Naive thymus-derived CD4-positive, alpha-beta T cell (primary cell): ENCODE results near the gene CCDC180. TPM values are rescaled to one million over a fixed set of nuclear protein-coding genes. Genes with fewer than 3 reads are reported as not detected.

Experiments
- ATAC-seq: fragments of 150-1000 bp; cut with Tn5 transposase; 2 replicates; pipeline ENCODE4 v1.10.0; 2021; ENCODE audit warnings: mild to moderate bottlenecking, moderate library complexity
- CTCF ChIA-PET: fragments of 350-600 bp; sonication (Branson Sonifier 250); formaldehyde crosslinking; loops from one replicate; lab custom pipeline; 2021; ENCODE audit warnings: antibody characterized with exemption; lab: Charles Lee
- POLR2A ChIA-PET: fragments of 350-600 bp; sonication (Branson Sonifier 250); formaldehyde crosslinking; loops from one replicate; lab custom pipeline; 2021; ENCODE audit warnings: antibody characterized with exemption, inconsistent platforms; lab: Charles Lee
- DNase-seq, 9 donors: peaks; one replicate each; pipeline versions ENCODE4 v3.0.0 to v3.0.0-alpha.2; 2020 to 2022; ENCODE audit warnings: mixed read lengths in 1 of 9
- H3K27ac ChIP-seq: one replicate; pipeline ENCODE4 v1.7.0; 2013; ENCODE audit warnings: mild to moderate bottlenecking, low read depth, low read length, moderate library complexity
- H3K27me3 ChIP-seq, 2 donors: one replicate each; pipeline ENCODE4 v1.7.0; 2013; ENCODE audit warnings: low read length in 2 of 2, mild to moderate bottlenecking in 2 of 2, moderate library complexity in 2 of 2; ENCODE audit not compliant: control insufficient read depth in 2 of 2, insufficient read depth in 2 of 2
- H3K36me3 ChIP-seq, 3 experiments: 1 replicate in 2 of 3; 2 replicates in 1 of 3; pipeline ENCODE4 v1.7.0; 2013; ENCODE audit warnings: low read length in 3 of 3, mild to moderate bottlenecking in 3 of 3, moderate library complexity in 1 of 3; ENCODE audit not compliant: insufficient read depth in 3 of 3, control insufficient read depth in 2 of 3
- H3K4me1 ChIP-seq, 2 donors: one replicate each; pipeline ENCODE4 v1.7.0; 2013; ENCODE audit warnings: low read length in 2 of 2, mild to moderate bottlenecking in 2 of 2, moderate library complexity in 1 of 2; ENCODE audit not compliant: control insufficient read depth in 2 of 2, insufficient read depth in 2 of 2
- H3K4me3 ChIP-seq: 2 replicates; pipeline ENCODE4 v1.7.0; 2013; ENCODE audit warnings: mild to moderate bottlenecking, low read length
- H3K9me3 ChIP-seq, 3 experiments: 1 replicate in 2 of 3; 2 replicates in 1 of 3; pipeline ENCODE4 v1.7.0; 2013; ENCODE audit warnings: low read length in 3 of 3; ENCODE audit not compliant: control insufficient read depth in 2 of 3
- H3K27ac Mint-ChIP-seq, 9 donors: one replicate each; pipeline ENCODE4 v1.8.0; 2020 to 2022; ENCODE audit warnings: mixed read lengths in 9 of 9, mild to moderate bottlenecking in 8 of 9, moderate library complexity in 5 of 9, inconsistent platforms in 2 of 9
- H3K27me3 Mint-ChIP-seq, 5 donors: one replicate each; pipeline ENCODE4 v1.8.0; 2021 to 2022; ENCODE audit warnings: mixed read lengths in 5 of 5, mild to moderate bottlenecking in 1 of 5
- H3K36me3 Mint-ChIP-seq, 5 donors: one replicate each; pipeline ENCODE4 v1.8.0; 2020 to 2022; ENCODE audit warnings: mixed read lengths in 5 of 5, mild to moderate bottlenecking in 3 of 5, inconsistent platforms in 1 of 5
- H3K4me1 Mint-ChIP-seq, 7 donors: one replicate each; pipeline ENCODE4 v1.8.0; 2020 to 2022; ENCODE audit warnings: mixed read lengths in 7 of 7, mild to moderate bottlenecking in 3 of 7, inconsistent platforms in 1 of 7
- H3K4me3 Mint-ChIP-seq, 10 donors: one replicate each; pipeline ENCODE4 v1.8.0; 2020 to 2022; ENCODE audit warnings: mild to moderate bottlenecking in 10 of 10, mixed read lengths in 10 of 10, moderate library complexity in 6 of 10, inconsistent platforms in 2 of 10
- H3K9me3 Mint-ChIP-seq, 11 donors: one replicate each; pipeline ENCODE4 v1.8.0; 2020 to 2022; ENCODE audit warnings: mixed read lengths in 11 of 11, mild to moderate bottlenecking in 4 of 11, inconsistent platforms in 1 of 11, moderate library complexity in 1 of 11
- intact Hi-C, 2 donors: fragments of 100-400 bp; cut with micrococcal nuclease; formaldehyde crosslinking; loops; one replicate each; pipeline ENCODE4 v1.15.1; 2023
- polyA plus RNA-seq, 2 donors: library from polyadenylated mRNA; unstranded; fragments of 300-500 nt; fragmentation: Illumina TruSeq; gene quantifications; one replicate each; pipeline ENCODE4 v1.2.3, GENCODE V29; 2021
- total RNA-seq, 6 experiments: library from RNA in 5 of 6; stranded (reverse) in 5 of 6; gene quantifications; 1 replicate in 5 of 6; 2 replicates in 1 of 6; pipeline ENCODE4 v1.2.3 and lab custom pipeline; 2021 to 2026

CCDC180 gene
- total and polyA plus RNA-seq, 7 experiments from 2014 or later = 0.76 to 18.1 (median 14.5) TPM

DNA sequence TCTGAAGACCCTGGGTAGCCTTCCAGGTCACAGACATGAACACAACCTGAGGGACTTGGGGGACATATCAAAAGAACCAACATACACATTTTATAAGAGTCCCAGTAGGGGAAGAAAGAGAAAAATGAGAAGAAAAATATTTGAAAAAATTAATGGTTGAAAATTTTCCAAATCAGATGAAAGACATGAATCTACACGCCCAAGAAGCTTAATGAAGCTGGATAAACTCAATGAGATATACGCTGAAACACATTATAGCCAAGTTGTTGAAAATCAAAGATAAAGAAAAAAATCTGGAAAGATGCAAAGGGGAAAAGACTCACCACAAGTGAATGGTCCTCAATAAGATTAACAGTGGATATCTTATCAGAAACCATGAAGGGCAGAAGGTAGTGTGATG lies 9.6 kb upstream of the CCDC180 start:
- peaks cover 3 to 47% (median 41%) of the 10 kb centered on the region in 5 donors for H3K36me3 Mint-ChIP-seq
- no peak overlapping the region for H3K27ac ChIP-seq
- ATAC-seq (no peak), DNase-seq (no peak)
- H3K27me3 ChIP-seq = no peaks in the 10 kb centered on the region
- peaks cover 0 to 5% (median 0%) of the 10 kb centered on the region in 5 donors for H3K27me3 Mint-ChIP-seq
- peaks cover 4 to 42% (median 18%) of the 10 kb centered on the region in 11 donors for H3K9me3 Mint-ChIP-seq
- H3K4me1 Mint-ChIP-seq = peaks cover 0 to 2% (median 0%) of the 10 kb centered on the region in 7 donors
- H3K36me3 ChIP-seq = peaks cover 0 to 9% (median 0%) of the 10 kb centered on the region in 3 experiments
- no peak overlapping the region for H3K27ac Mint-ChIP-seq
- H3K4me3 Mint-ChIP-seq = no peak overlapping the region
- CTCF ChIA-PET = no interaction called here
- H3K4me3 ChIP-seq = no peak overlapping the region
- intact Hi-C loops = no loop called here
- H3K9me3 ChIP-seq = peaks cover 0 to 9% (median 0%) of the 10 kb centered on the region in 3 experiments
- POLR2A ChIA-PET = no interaction called here
- H3K4me1 ChIP-seq = no peaks in the 10 kb centered on the region

DNA sequence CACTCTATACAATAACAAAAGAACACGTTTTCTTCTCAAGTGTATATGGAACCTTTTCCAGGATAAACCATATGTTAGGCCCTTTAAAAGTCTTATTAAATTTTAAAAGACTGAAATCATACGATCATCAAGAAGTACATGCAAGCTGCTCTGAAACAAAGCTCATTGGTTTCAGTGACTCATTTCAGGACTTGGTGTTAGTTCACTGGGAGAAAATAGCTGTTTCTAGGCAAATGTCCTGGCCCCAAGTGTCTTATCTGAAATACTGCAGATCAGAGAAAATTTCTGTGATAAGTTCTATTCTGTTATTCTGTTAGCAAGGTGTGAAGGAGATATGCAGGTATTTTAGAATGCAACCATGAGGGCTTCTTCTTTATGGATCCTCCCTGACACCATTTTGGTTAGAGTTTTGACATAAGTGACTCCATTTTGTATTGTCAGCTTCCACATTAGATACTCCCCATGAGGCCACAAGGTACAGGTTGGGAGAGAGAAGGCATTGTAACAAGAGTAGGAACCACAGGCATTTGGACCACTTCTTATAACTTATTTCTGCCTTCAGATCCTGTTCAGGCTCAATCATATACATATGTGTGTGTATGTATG lies 7.5 kb upstream of the CCDC180 start:
- ATAC-seq = no peak
- intact Hi-C loops = no loop called here
- DNase-seq = no peak
- Mint-ChIP-seq H3K27me3 (peaks cover 0 to 8% (median 2%) of the 10 kb centered on the region in 5 donors), H3K4me1 (no peaks in the 10 kb centered on the region), H3K9me3 (peaks cover 6 to 58% (median 27%) of the 10 kb centered on the region in 11 donors), H3K27ac (no peak overlapping the region), H3K4me3 (no peak overlapping the region), H3K36me3 (peaks cover 3 to 41% (median 24%) of the 10 kb centered on the region in 5 donors)
- ChIA-PET POLR2A (no interaction called here), CTCF (no interaction called here)
- H3K4me3 ChIP-seq = no peak overlapping the region
- H3K9me3 ChIP-seq = peaks cover 0 to 9% (median 0%) of the 10 kb centered on the region in 3 experiments
- H3K27me3 ChIP-seq = no peaks in the 10 kb centered on the region
- H3K4me1 ChIP-seq = no peaks in the 10 kb centered on the region
- H3K36me3 ChIP-seq = no peaks in the 10 kb centered on the region
- no peak overlapping the region for H3K27ac ChIP-seq

DNA sequence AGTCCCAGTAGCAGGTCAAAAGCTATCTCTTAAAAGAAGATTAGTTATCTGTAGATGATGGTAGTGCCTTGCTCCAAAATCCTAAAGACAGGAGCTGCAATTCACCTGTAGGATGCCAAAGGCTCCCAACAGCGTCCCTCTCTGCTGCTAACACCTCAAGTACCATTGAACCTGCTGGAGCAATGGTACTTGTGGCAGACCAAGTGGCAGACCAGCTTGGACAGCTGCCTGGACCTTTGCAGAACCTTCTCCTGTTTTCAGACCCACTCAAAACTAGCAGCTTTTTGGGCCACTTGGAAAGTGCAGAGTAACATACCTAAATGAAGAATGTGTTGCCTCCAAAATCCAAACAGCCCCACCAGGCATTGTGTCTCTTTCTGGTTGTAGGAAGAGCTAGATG lies 6.9 kb upstream of the CCDC180 start:
- H3K27me3 Mint-ChIP-seq = peaks cover 0 to 8% (median 2%) of the 10 kb centered on the region in 5 donors
- no peaks in the 10 kb centered on the region for H3K4me1 Mint-ChIP-seq
- Histone ChIP-seq H3K36me3 (no peaks in the 10 kb centered on the region), H3K27me3 (no peaks in the 10 kb centered on the region), H3K27ac (no peak overlapping the region), H3K4me3 (no peak overlapping the region), H3K9me3 (peaks cover 0 to 9% (median 0%) of the 10 kb centered on the region in 3 experiments), H3K4me1 (no peaks in the 10 kb centered on the region)
- DNase-seq = no peak
- H3K36me3 Mint-ChIP-seq = peaks cover 3 to 34% (median 18%) of the 10 kb centered on the region in 5 donors
- intact Hi-C loops = no loop called here
- no peak for ATAC-seq
- peaks cover 6 to 58% (median 27%) of the 10 kb centered on the region in 11 donors for H3K9me3 Mint-ChIP-seq
- ChIA-PET CTCF (no interaction called here), POLR2A (no interaction called here)
- no peak overlapping the region for H3K4me3 Mint-ChIP-seq
- H3K27ac Mint-ChIP-seq = no peak overlapping the region

DNA sequence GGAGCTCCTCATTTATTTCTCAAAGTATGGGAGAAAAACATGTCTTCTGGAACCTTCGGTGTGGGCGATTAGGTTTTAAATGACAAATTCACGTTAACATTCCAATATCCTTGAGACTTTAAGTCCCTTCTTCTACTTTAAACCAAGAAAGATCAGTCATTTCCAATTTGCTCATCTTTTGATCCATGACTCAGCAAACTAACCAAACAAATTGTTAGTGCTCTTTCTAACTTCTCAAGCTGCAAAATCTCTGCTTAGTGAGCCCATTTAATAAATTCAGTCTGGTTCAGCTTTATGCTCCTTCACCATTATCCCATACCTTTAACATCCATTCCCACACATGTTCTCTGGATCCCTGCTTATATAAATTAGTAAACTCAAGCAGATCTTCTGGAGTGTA lies 5.5 kb upstream of the CCDC180 start:
- no peak overlapping the region for H3K4me3 ChIP-seq
- ATAC-seq (no peak), DNase-seq (no peak)
- intact Hi-C loops = no loop called here
- H3K27ac ChIP-seq = no peak overlapping the region
- ChIA-PET POLR2A (no interaction called here), CTCF (interaction anchor here (0.6 kb wide), 1 partner anchor 264 kb away, joined by 4 read pairs; no protein-coding TSS in a partner anchor)
- H3K4me1 ChIP-seq = no peaks in the 10 kb centered on the region
- H3K4me3 Mint-ChIP-seq = no peak overlapping the region
- no peaks in the 10 kb centered on the region for H3K27me3 ChIP-seq
- H3K27me3 Mint-ChIP-seq = peaks cover 0 to 8% (median 4%) of the 10 kb centered on the region in 5 donors
- peaks cover 3 to 20% (median 18%) of the 10 kb centered on the region in 5 donors for H3K36me3 Mint-ChIP-seq
- H3K4me1 Mint-ChIP-seq = no peaks in the 10 kb centered on the region
- H3K9me3 Mint-ChIP-seq = peaks cover 6 to 47% (median 27%) of the 10 kb centered on the region in 11 donors
- H3K9me3 ChIP-seq = peaks cover 0 to 9% (median 0%) of the 10 kb centered on the region in 3 experiments
- no peaks in the 10 kb centered on the region for H3K36me3 ChIP-seq
- H3K27ac Mint-ChIP-seq = no peak overlapping the region

DNA sequence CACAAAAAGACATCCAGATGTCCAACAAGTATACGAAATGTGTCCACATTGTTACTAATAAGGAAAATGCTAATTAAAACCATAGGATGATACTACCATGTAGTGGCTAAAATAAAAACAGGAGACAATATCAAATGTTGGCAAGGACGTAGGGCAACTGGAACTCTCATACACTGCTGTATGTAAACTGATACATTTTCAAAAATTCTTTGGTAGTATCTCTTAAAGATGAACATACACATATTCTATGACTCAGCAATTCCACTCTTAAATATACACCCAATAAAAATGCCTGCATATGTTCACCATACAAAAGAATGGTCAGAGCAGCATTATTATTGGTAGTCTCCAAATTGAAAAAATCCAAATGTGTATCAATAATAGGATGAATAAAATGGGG lies 2.9 kb upstream of the CCDC180 start:
- no peaks in the 10 kb centered on the region for H3K4me1 ChIP-seq
- H3K9me3 ChIP-seq = no peaks in the 10 kb centered on the region
- CTCF ChIA-PET = no interaction called here
- no peaks in the 10 kb centered on the region for H3K27me3 ChIP-seq
- Mint-ChIP-seq H3K4me1 (no peaks in the 10 kb centered on the region), H3K27me3 (peaks cover 0 to 8% (median 0%) of the 10 kb centered on the region in 5 donors), H3K36me3 (peaks cover under 1 to 12% (median 9%) of the 10 kb centered on the region in 5 donors), H3K9me3 (peaks cover 0 to 29% (median 11%) of the 10 kb centered on the region in 11 donors), H3K27ac (no peak overlapping the region), H3K4me3 (no peak overlapping the region)
- intact Hi-C loops = no loop called here
- POLR2A ChIA-PET = no interaction called here
- DNase-seq (no peak), ATAC-seq (no peak)
- H3K27ac ChIP-seq = no peak overlapping the region
- H3K4me3 ChIP-seq = no peak overlapping the region
- H3K36me3 ChIP-seq = no peaks in the 10 kb centered on the region

DNA sequence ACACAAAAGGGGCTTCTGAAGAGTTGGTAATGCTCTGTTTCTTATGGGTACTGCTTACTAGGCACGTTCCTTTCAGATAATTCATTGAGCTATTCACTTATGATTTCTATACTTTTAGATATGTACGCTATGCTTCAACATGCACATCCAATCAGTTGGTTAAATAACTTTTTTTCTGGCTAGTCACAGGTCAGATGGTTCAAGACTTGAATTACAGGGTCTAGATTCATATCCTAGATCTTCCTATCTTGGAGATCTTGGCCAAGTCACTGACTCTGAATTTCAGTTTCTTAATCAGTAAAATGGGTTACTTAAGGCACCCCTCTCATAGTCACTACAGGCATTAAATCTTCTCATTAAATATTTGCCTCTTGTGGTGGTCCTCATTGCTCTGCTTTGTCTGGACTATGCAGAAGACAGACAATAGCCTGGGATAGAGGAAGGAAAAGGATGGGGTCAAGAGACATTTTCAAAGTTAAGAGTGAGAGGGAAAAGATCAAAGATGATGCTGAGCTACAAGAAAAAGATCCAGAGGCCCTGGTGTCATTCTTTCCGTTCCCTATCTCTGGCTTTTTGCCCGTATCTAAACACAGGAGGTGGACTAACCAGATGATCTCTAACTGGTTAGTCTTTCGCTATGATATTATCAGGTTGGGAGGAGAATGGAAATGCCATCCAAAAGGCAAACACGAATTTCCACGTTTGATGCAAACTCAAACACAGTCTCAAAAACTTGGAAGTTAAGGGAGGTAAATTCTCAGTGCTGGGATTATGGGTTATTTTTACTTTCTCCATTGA lies 1.8 kb upstream of the CCDC180 start:
- Histone ChIP-seq H3K27ac (no peak overlapping the region), H3K9me3 (no peaks in the 10 kb centered on the region), H3K27me3 (no peaks in the 10 kb centered on the region), H3K36me3 (peaks cover 0 to 5% (median 0%) of the 10 kb centered on the region in 3 experiments), H3K4me3 (no peak overlapping the region), H3K4me1 (no peaks in the 10 kb centered on the region)
- Mint-ChIP-seq H3K27me3 (peaks cover 0 to 8% (median 0%) of the 10 kb centered on the region in 5 donors), H3K9me3 (peaks cover 0 to 29% (median 11%) of the 10 kb centered on the region in 11 donors), H3K4me1 (no peaks in the 10 kb centered on the region), H3K36me3 (peaks cover 3 to 19% (median 11%) of the 10 kb centered on the region in 5 donors), H3K4me3 (no peak overlapping the region), H3K27ac (no peak overlapping the region)
- ChIA-PET CTCF (no interaction called here), POLR2A (interaction anchor here (0.8 kb wide), 1 partner anchor 22 kb away, joined by 3 read pairs; no protein-coding TSS in a partner anchor)
- no peak for DNase-seq
- no peak for ATAC-seq
- intact Hi-C loops = no loop called here
